NCI-H748 treated with DMSO at 0.1 percent for 48 hours (cell line): ENCODE results near the gene DMWD.
"Not testable (repeated sequence)": the region's sequence is repeated elsewhere in the genome, so short reads cannot be mapped to it uniquely, and the experiment has no call there.

ENCODE experiments used
- DNase-seq: peaks from one replicate; lab custom pipeline; 2025; lab: John Stamatoyannopoulos, UW

The DMWD gene

GRCh38 chr19:45815481-45816216 is 23.0 kb upstream of the DMWD start:
- DNase-seq: no peak

DNA sequence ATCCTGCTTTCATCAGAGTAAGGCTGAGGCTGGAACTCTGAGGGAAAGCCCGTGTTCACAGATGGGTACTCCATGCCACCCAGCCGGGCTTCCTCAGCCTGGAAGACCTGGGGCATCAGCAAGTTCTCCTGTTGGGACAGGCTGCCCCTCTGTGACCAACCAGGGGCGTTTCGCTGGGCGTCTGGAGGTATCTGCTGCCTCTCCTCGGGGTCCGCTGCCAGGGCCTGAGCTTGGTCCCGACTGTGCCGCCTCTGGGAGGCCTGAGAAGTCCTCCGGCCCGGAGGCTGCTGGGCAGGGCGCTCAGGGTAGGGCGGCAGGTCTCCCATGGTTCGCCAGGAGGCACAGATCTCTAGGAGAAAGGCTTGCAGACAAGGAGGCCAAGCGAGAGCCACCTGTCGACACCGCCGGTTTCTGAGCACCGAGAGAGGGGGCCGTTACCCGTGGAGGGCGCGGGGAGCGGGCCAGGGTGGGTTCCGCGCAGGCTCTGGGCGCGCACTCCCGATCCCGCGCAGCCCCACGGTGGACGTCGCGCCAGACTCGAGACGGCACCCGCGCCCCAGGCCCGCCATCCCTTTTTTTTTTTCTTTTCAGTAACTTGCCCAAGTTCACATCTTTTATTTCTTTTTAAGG is 22.3 kb upstream of the DMWD start, which contains the start of gene RSPH6A:
TSS of gene RSPH6A (minus strand) at position 458 of the 630 bp plus-strand sequence. CDS start at position 326, 132 bp downstream.
- no peak for DNase-seq

DNA sequence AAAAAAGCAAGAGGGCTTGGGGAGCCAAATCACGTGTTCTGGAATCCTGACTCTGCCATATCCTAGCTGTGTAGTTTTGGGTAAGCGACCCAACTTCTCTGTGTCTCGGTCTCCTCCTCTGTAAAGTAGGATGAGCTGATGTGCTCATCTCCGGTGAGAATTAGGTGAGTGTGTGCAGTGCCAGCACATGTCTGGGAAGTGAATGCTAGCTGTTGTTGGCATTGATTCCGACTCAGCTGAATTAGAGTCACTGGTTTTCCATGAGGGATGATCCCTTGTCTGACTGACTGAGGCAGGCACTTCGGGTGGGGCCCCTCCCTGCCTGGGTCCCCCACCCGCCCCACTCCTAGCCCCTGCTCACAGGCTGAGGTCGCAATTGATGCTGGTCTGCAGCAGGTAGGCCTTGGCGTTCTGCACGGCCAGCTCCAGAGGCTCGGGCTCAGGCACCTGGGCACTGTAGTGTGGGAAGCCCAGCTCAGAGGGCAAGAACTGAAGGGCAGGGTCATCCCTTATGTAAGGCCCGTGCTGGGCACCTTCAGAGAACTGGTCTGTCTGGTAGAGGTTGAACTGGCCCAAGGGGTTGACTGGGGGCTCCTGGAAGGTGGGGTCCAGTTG is 21.6 kb upstream of the DMWD start:
- DNase-seq: no peak

DNA sequence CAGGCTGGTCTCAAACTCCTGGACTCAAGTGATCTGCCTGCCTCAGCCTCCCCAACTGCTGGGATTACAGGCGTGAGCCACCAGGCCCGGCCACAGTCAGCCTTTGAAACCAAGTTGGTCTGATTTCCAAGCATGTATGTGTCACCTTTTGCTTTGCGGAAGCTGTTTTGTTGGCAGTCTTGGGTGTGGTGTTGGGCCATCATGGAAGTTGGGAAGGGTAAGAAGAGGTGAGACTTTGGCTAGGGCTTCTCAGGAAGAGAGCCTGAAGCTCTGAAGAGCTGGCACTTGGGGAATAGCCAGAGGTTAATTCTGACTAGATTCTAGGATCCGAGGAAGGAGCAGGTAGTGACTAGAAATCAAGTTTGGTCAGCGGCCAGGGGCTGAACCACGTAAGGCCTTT is 19.7 kb upstream of the DMWD start:
- DNase-seq: no peak

GRCh38 chr19:45809643-45810159 is 17.1 kb upstream of the DMWD start:
- no peak for DNase-seq

DNA sequence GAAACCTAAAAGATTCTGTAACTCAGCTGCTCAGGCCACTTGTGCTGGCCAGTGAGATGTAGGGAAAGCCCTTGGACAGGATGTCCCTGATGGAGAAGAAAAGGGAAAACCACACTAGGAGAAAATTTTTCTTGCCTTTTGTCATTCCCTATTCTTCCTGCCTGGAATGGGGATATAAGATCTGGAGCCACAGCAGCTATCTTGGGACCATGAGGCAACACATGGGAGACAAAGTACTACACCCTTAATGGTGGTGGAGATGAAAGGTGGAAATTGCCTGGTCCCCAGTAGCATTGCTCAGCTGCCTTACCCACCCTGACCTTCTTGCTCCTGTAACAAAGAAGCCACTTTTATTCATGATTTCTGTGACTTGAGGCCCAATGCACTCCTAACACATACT is 13.1 kb upstream of the DMWD start:
- no peak for DNase-seq

GRCh38 chr19:45804959-45805230 is 12.2 kb upstream of the DMWD start:
- DNase-seq: no peak

- no peak for DNase-seq
These were observed 11.7 kb upstream of the DMWD start for GRCh38 chr19:45804140-45804958.

DNA sequence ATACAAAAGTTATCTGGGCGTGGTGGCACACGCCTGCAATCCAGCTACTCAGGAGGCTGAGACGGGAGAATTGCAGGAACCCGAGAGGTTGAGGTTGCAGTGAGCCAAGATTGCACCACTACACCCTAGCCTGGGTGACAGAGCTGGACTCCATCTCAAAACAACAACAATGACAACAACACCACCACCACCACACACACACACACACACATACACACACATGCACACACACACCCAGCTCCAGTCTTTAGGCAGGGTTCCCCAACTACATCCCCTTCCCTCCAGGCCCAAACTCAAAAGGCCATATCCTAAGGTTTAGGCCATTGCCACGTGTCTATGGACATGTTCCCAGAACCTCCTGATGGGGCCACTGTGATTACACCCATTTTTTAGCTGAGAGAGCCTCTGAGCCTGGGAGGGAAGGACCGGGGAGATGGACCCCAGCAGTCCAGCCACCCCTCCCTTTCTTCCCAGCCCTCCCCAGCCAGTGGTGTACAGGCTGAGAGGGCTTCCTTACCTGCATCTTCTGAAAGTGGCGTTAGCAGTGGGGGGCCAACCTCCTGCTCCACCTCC is 9.0 kb upstream of the DMWD start:
- no peak for DNase-seq

DNA sequence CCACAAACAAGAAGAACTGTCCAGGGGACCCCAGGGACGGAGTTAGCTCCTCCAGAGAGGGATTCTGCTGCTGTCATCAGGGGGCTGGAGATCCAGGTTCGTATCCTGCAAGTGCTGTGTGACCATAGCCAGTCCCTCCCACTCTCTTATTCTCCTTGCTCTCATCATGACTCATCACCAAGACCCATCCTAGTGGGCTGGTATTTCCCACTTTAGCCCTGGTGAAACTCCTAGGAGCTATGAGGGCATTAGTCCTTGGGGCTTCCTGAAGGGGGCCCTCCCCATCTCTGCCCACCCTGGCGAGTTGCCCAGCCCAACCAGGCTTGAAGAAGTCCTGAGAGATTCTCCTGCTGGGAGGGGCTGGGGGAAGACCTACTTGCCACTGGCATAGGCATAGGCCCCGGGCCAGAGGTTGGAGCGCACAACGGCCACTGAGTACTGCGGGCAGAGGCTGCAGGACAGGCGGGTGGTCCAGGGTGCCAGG is 7.5 kb upstream of the DMWD start:
- no peak for DNase-seq

- not testable (repeated sequence) for DNase-seq
These were observed 6.9 kb upstream of the DMWD start for GRCh38 chr19:45799541-45799940.

DNA sequence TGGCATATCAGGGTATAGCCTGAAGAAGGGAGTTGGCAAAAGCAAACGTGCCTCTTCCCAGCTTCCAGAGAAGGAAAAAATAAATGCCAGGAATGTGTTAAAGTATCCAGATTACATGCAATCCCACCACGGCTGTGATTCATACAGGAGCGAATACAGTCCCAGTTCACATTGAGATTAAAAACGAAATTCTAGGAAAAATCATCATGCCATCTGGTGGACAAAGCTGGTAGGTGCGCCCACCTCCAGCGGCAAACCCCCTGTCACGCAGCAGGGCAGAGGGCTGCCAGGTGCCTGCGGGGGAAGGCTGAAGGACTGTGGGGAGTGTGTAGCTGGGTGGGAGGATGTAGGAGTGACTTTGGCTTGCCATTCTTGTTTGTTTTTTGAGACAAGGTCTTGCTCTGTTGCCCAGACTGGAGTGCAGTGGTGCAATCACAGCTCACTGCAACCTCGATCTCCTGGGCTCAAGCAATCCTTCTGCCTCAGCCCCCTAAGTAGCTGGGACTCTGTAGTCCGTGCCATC is 6.4 kb upstream of the DMWD start:
- DNase-seq: peak; percentile 67

GRCh38 chr19:45794627-45795026 is 2.0 kb upstream of the DMWD start:
- DNase-seq: no peak

- no peak for DNase-seq
These were observed 1.2 kb upstream of the DMWD start for GRCh38 chr19:45793876-45794275.

- no peak for DNase-seq
These were observed 526 bp upstream of the DMWD start for GRCh38 chr19:45793178-45793564.

GRCh38 chr19:45791744-45792469 is 738 bp downstream of the DMWD start:
- no peak for DNase-seq

- no peak for DNase-seq
These were observed 1.7 kb downstream of the DMWD start for GRCh38 chr19:45790942-45791341.

GRCh38 chr19:45789035-45789786 is 3.4 kb downstream of the DMWD start:
- DNase-seq: no peak

GRCh38 chr19:45786533-45786894 is 6.1 kb downstream of the DMWD start:
- no peak for DNase-seq

DNA sequence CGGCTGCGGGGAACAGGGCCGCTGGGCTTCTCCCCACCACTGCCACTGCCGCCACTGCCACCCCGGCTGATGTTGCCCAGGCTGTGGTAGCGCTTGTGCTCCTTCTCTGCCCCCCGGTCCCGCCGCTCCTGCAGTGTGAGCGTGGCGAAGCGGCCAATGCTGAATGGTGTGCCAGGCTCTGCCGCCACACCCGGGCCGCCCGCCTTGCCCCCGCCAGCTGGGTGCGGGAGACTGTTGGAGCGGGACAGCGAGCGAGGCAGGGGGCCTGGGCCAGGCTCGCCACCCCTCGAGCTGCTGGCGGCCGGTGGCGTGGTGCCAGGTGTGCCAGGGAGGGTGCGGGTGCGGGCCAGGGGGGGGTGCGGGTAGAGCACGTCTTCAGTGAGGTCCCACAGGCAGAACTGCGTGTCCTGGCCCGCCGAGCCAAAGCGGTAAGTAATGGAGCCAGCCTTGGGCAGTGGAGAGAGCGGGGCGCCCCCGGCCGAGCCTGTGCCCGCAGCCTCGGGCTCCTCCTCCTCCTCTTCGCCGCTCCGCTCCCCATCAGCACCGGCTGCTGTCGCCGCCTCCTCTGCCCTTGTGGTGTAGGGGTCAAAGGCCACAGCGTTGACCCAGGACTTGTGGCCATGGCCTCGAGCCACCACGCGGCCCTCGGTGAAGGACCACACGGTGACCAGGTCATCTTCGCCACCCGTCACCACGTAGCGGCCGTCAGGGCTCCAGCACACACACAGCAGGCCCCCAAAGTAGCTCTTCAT is 6.7 kb downstream of the DMWD start:
- DNase-seq: no peak
